ENCODE data around the gene BRME1.

BRME1 gene

GRCh38 chr19:13844130-13844631 is 61.7 kb downstream of the BRME1 start:
- DNase-seq = no peak

GRCh38 chr19:13843104-13843921 is 62.6 kb downstream of the BRME1 start:
- no peak for DNase-seq

GRCh38 chr19:13842291-13843103 is 63.4 kb downstream of the BRME1 start:
- peak; percentile 44 to 79 (median 77) for DNase-seq

GRCh38 chr19:13841962-13842290 is 64.0 kb downstream of the BRME1 start:
- DNase-seq = no peak

- DNase-seq = peak in 3 of 5 experiments; percentile 39 to 59 (median 42)
These were observed 64.6 kb downstream of the BRME1 start for GRCh38 chr19:13841086-13841961.

- peak in 3 of 5 experiments; percentile 51 to 61 (median 52) for DNase-seq
These were observed 65.4 kb downstream of the BRME1 start for GRCh38 chr19:13840305-13841085.

- no peak for DNase-seq
These were observed 66.0 kb downstream of the BRME1 start for GRCh38 chr19:13839938-13840304.

- DNase-seq = peak; percentile 58 to 88 (median 80)
These were observed 66.6 kb downstream of the BRME1 start for GRCh38 chr19:13839130-13839937.

- peak in 2 of 5 experiments; percentile 15 to 31 for DNase-seq
These were observed 67.3 kb downstream of the BRME1 start for GRCh38 chr19:13838435-13839129.

GRCh38 chr19:13835791-13836723 is 69.9 kb downstream of the BRME1 start:
- peak in 2 of 5 experiments; percentile 24 to 41 for DNase-seq

- DNase-seq = no peak
These were observed 71.5 kb downstream of the BRME1 start for GRCh38 chr19:13834244-13835069.

GRCh38 chr19:13833330-13834243 is 72.3 kb downstream of the BRME1 start:
- DNase-seq = peak; percentile 88 to 93 (median 91)

Measured in T-helper 2 cell (primary cell).